ENCODE measurements around the gene TBKBP1. TPM values are rescaled to one million over a fixed set of nuclear protein-coding genes. Genes with fewer than 3 reads are reported as not detected.

TBKBP1 gene
- total RNA-seq, 1 experiment from 2014 or later, result 9.0 TPM

DNA sequence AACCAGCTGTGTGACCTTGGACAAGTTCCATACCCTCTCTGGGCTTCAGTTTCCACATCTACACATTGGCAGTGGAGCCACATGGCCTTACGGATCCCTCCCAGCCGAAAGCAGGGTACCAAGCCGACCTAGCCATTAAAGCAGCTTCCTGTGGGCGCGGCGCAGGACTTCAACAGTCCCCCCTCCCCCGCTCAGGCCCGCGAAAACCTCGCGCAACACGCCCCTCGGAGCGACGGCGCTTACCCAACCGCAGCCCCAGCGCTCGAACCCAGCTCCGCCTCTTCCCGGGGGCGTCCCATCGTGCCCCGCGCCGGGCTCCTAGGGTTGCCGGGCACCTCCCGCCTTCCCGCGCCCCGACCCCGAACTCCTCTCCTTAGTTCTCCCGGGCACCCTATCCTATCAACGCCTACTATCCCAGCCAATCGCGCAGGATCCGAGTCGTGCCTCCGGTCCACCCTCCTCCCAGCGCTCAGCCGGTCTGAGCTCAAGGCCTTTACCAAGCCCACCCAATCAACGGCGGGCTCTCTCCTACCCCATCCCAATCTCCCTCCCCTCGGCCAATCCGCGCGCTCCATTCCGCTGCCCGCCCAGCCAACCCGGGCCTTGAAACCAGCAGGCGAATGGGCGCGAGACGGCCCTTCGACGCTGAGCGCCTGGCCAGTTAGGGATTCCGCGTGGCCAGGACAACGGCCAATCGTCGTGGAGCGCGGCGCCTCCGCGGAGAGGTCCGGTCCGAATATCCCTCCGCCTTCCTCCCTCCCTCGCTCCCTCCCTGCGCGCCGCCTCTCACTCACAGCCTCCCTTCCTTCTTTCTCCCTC, 44.6 kb upstream of the TBKBP1 start, which contains the start of gene KPNB1:
Gene KPNB1, plus strand, starts transcription at position 767 of the 819 bp plus-strand sequence. CDS start 326 bp downstream, outside the sequence.
- Histone ChIP-seq H3K4me2 (ENCODE audit: low read length) (peak within 1 kb of the TSS; percentile 93), H2AFZ (ENCODE audit: low read length) (peak within 1 kb of the TSS; percentile 74), H4K20me1 (ENCODE audit: low read length) (peaks cover 21% of the 10 kb centered on the region), H3K27ac (ENCODE audit: low read length) (peak within 1 kb of the TSS; percentile 79), H3K4me3 (ENCODE audit: low read length) (peak within 1 kb of the TSS; percentile 84), H3K4me1 (ENCODE audit: insufficient read depth, low read length) (peaks cover 36% of the 10 kb centered on the region), H3K9ac (ENCODE audit: low read length) (peak within 1 kb of the TSS; percentile 98), H3K36me3 (ENCODE audit: low read depth, low read length) (peaks cover 29% of the 10 kb centered on the region), H3K27me3 (ENCODE audit: low read length) (no peaks in the 10 kb centered on the region), H3K79me2 (ENCODE audit: low read length) (peaks cover 45% of the 10 kb centered on the region), H3K9me2 (replicated peaks; ENCODE audit: low read length) (no peaks in the 10 kb centered on the region), H3F3A (ENCODE audit: low read length, unreplicated experiment) (no peaks in the 10 kb centered on the region), H3K9me3 (ENCODE audit: low read length) (no peaks in the 10 kb centered on the region)
- intact Hi-C loops (cut with micrococcal nuclease), result loop anchor here (1.0 to 10.0 kb wide), 2 partner anchors 28 to 315 kb away; no protein-coding TSS in a partner anchor
- TF ChIP-seq CTCF (conservative IDR thresholded peaks at IDR 0.05; ENCODE audit: low read depth, low read length) (no peak), EZH2 (IDR thresholded peaks at IDR 0.05; ENCODE audit: low read length, unreplicated experiment) (no peak), EZH2phosphoT487 (IDR thresholded peaks at IDR 0.05; ENCODE audit: borderline replicate concordance, low read length) (no peak)
- peak; percentile 86 for ATAC-seq
- ChIA-PET CTCF (interaction anchor here (0.5 to 1.5 kb wide), 7 partner anchors 16 to 300 kb away, joined by 3 to 6 read pairs (median 4); partner anchors contain the start of gene OSBPL7), POLR2A (ENCODE audit: unreplicated experiment) (interaction anchor here (0.5 to 1.0 kb wide), 7 partner anchors 24 to 530 kb away, joined by 3 to 14 read pairs (median 6); partner anchors contain the start of gene TBKBP1)
- no TSS peak for BruUV-seq (replicated peaks)
- peak; percentile 100 for DNase-seq

GRCh38 chr17:47649972-47650524, 43.9 kb upstream of the TBKBP1 start:
- Histone ChIP-seq H3K36me3 (ENCODE audit: low read depth, low read length) (peaks cover 36% of the 10 kb centered on the region), H3F3A (ENCODE audit: low read length, unreplicated experiment) (no peaks in the 10 kb centered on the region), H3K4me1 (ENCODE audit: insufficient read depth, low read length) (peaks cover 43% of the 10 kb centered on the region), H3K4me2 (ENCODE audit: low read length) (peak overlapping the region; percentile 75), H4K20me1 (ENCODE audit: low read length) (peaks cover 28% of the 10 kb centered on the region), H3K79me2 (ENCODE audit: low read length) (peaks cover 52% of the 10 kb centered on the region), H3K9me2 (replicated peaks; ENCODE audit: low read length) (no peaks in the 10 kb centered on the region), H3K4me3 (ENCODE audit: low read length) (peak overlapping the region; percentile 72), H3K27ac (ENCODE audit: low read length) (peak overlapping the region; percentile 72), H3K9ac (ENCODE audit: low read length) (peak overlapping the region; percentile 90), H2AFZ (ENCODE audit: low read length) (peak overlapping the region; percentile 37; the same call in 1 of the 2 replicates), H3K9me3 (ENCODE audit: low read length) (no peaks in the 10 kb centered on the region), H3K27me3 (ENCODE audit: low read length) (no peaks in the 10 kb centered on the region)
- no TSS peak for BruUV-seq (replicated peaks)
- ChIA-PET CTCF (interaction anchor here (0.5 to 1.5 kb wide), 3 partner anchors 28 to 299 kb away, joined by 3 to 5 read pairs (median 4); no protein-coding TSS in a partner anchor), POLR2A (ENCODE audit: unreplicated experiment) (interaction anchor here (0.5 to 1.0 kb wide), 5 partner anchors 25 to 531 kb away, joined by 3 to 9 read pairs (median 6); no protein-coding TSS in a partner anchor)
- TF ChIP-seq EZH2phosphoT487 (IDR thresholded peaks at IDR 0.05; ENCODE audit: borderline replicate concordance, low read length) (no peak), CTCF (conservative IDR thresholded peaks at IDR 0.05; ENCODE audit: low read depth, low read length) (no peak), EZH2 (IDR thresholded peaks at IDR 0.05; ENCODE audit: low read length, unreplicated experiment) (no peak)
- peak; percentile 9 for ATAC-seq
- intact Hi-C loops (cut with micrococcal nuclease), result loop anchor here (1.0 to 10.0 kb wide), 2 partner anchors 29 to 315 kb away; no protein-coding TSS in a partner anchor
- DNase-seq, result no peak

Measured in PC-3 (cell line).